Measurements from ENCODE around the gene ATXN1.

The ATXN1 gene

DNA sequence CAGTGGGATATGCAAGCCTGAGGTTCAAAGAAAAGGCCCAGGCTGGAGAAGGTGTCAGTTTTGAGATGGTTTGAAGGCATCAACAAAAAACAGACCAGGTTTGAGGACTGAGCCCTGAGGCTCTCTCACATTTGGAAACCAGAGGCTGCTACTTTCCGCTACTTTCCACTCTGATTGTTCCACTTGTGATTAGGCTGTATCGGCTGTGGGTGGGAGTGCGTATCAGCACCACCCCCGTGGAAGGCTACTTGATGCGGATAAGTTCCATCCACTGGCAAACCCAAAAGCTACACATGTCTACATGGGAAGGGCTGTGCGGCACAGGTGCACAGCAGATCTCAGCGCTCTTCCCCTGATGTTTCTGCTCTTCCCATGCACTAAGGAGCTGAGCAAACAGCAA, 324.2 kb downstream of the ATXN1 start:
- Histone ChIP-seq H3K36me3 (ENCODE audit: control insufficient read depth in 1 of 2, insufficient read depth in 2 of 2, low read length in 2 of 2) (no peaks in the 10 kb centered on the region), H3K27me3 (ENCODE audit: control insufficient read depth in 1 of 2, insufficient read depth in 2 of 2, low read length in 2 of 2) (no peaks in the 10 kb centered on the region), H3K9ac (ENCODE audit: low read depth in 1 of 2, low read length in 2 of 2) (peak overlapping the region in 1 of 2 donors; percentile 22), H3K27ac (ENCODE audit: low read depth, low read length) (no peak overlapping the region), H3K4me3 (ENCODE audit: low read depth in 1 of 2, low read length in 2 of 2) (no peak overlapping the region), H3K9me3 (ENCODE audit: control insufficient read depth in 1 of 2, low read length in 2 of 2) (no peaks in the 10 kb centered on the region), H3K4me1 (ENCODE audit: control insufficient read depth in 1 of 2, insufficient read depth in 2 of 2, low read length in 2 of 2) (peaks cover 0 to 1% of the 10 kb centered on the region in 2 donors)

DNA sequence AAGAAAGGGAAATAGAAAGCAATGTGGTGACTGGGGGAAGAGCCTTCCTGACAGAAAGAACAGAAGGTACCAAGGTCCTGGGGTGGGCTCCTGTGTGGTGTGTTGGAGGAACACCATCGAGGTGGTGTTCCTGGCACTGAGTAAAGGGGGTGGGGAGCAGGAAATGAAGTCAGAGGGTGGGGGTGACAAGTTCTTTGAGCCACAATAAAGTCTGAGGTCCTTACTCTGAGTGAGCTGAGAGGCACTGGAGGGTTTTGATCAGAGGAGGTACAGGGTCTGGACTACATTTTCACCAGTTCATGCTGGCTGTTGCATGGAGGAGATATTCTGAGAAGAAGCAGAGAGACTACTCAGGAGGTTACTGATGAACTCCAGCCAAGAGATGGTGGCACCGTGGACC, 324.7 kb downstream of the ATXN1 start:
- Histone ChIP-seq H3K9me3 (ENCODE audit: control insufficient read depth in 1 of 2, low read length in 2 of 2) (no peaks in the 10 kb centered on the region), H3K4me3 (ENCODE audit: low read depth in 1 of 2, low read length in 2 of 2) (no peak overlapping the region), H3K27ac (ENCODE audit: low read depth, low read length) (no peak overlapping the region), H3K4me1 (ENCODE audit: control insufficient read depth in 1 of 2, insufficient read depth in 2 of 2, low read length in 2 of 2) (peaks cover 4 to 7% of the 10 kb centered on the region in 2 donors), H3K27me3 (ENCODE audit: control insufficient read depth in 1 of 2, insufficient read depth in 2 of 2, low read length in 2 of 2) (no peaks in the 10 kb centered on the region), H3K9ac (ENCODE audit: low read depth in 1 of 2, low read length in 2 of 2) (no peak overlapping the region), H3K36me3 (ENCODE audit: control insufficient read depth in 1 of 2, insufficient read depth in 2 of 2, low read length in 2 of 2) (no peaks in the 10 kb centered on the region)

DNA sequence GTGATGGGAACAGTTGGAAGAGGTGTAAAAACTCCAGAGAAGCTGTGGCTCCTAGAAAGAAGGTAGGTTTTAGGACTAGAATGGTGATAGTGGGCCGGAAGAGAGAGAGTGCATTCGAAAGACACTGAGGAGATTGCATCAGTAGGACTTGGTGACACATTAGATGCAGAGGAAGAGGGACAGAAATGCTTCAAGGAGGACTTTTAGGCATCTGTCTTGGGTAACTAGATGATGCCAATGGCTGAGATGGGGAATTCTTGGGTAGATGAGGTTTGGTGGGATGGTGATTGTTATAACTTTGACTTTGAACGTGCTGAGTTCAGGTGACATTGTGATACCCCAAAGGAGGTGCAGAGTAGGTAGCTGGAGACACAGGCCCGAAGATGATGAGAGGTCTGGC, 326.4 kb downstream of the ATXN1 start:
- Histone ChIP-seq H3K27ac (ENCODE audit: low read depth, low read length) (no peak overlapping the region), H3K27me3 (ENCODE audit: control insufficient read depth in 1 of 2, insufficient read depth in 2 of 2, low read length in 2 of 2) (no peaks in the 10 kb centered on the region)

DNA sequence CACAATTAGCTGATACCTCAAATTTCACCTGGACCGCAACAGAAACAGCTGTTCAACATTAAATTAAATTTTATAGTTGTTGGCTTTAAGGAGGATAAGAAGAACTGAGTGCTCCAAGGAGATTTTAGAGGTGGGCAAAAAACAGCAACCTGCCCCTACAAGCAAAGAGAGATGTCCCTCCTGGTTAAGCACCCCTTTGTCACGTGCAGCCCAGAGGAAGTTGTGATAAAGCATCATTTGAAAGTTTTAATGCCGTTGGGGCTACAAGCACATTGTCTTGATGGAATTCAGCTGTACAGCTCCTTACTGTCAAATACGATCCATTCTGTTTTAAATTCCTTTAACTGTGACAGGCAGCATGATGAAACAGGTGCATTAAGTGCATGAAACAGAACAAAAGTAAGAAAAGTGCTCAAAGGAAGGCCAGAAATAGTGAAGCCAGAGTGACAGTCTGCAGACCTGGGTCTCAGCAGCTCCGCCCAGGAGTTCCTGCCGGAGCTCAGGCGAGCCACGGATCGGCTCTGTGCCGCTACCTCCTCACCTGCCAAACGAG, 327.8 kb downstream of the ATXN1 start:
- Histone ChIP-seq H3K9ac (ENCODE audit: low read depth in 1 of 2, low read length in 2 of 2) (no peak overlapping the region), H3K4me1 (ENCODE audit: control insufficient read depth in 1 of 2, insufficient read depth in 2 of 2, low read length in 2 of 2) (peaks cover 4 to 10% of the 10 kb centered on the region in 2 donors), H3K9me3 (ENCODE audit: control insufficient read depth in 1 of 2, low read length in 2 of 2) (no peaks in the 10 kb centered on the region), H3K27me3 (ENCODE audit: control insufficient read depth in 1 of 2, insufficient read depth in 2 of 2, low read length in 2 of 2) (no peaks in the 10 kb centered on the region), H3K4me3 (ENCODE audit: low read depth in 1 of 2, low read length in 2 of 2) (no peak overlapping the region), H3K36me3 (ENCODE audit: control insufficient read depth in 1 of 2, insufficient read depth in 2 of 2, low read length in 2 of 2) (no peaks in the 10 kb centered on the region), H3K27ac (ENCODE audit: low read depth, low read length) (no peak overlapping the region)

More for the DNA sequence above, 326.4 kb downstream of the ATXN1 start:
- Histone ChIP-seq H3K9ac (ENCODE audit: low read depth in 1 of 2, low read length in 2 of 2) (no peak overlapping the region), H3K9me3 (ENCODE audit: control insufficient read depth in 1 of 2, low read length in 2 of 2) (no peaks in the 10 kb centered on the region), H3K4me1 (ENCODE audit: control insufficient read depth in 1 of 2, insufficient read depth in 2 of 2, low read length in 2 of 2) (peaks cover 4 to 10% of the 10 kb centered on the region in 2 donors), H3K4me3 (ENCODE audit: low read depth in 1 of 2, low read length in 2 of 2) (no peak overlapping the region), H3K36me3 (ENCODE audit: control insufficient read depth in 1 of 2, insufficient read depth in 2 of 2, low read length in 2 of 2) (no peaks in the 10 kb centered on the region)

GRCh38 chr6:16432075-16433032, 328.9 kb downstream of the ATXN1 start:
- Histone ChIP-seq H3K27ac (ENCODE audit: low read depth, low read length) (no peak overlapping the region), H3K9ac (ENCODE audit: low read depth in 1 of 2, low read length in 2 of 2) (no peak overlapping the region), H3K4me3 (ENCODE audit: low read depth in 1 of 2, low read length in 2 of 2) (no peak overlapping the region), H3K4me1 (ENCODE audit: control insufficient read depth in 1 of 2, insufficient read depth in 2 of 2, low read length in 2 of 2) (peaks cover 4 to 10% of the 10 kb centered on the region in 2 donors), H3K36me3 (ENCODE audit: control insufficient read depth in 1 of 2, insufficient read depth in 2 of 2, low read length in 2 of 2) (no peaks in the 10 kb centered on the region), H3K9me3 (ENCODE audit: control insufficient read depth in 1 of 2, low read length in 2 of 2) (no peaks in the 10 kb centered on the region), H3K27me3 (ENCODE audit: control insufficient read depth in 1 of 2, insufficient read depth in 2 of 2, low read length in 2 of 2) (no peaks in the 10 kb centered on the region)

GRCh38 chr6:16431106-16431505, 330.2 kb downstream of the ATXN1 start:
- Histone ChIP-seq H3K36me3 (ENCODE audit: control insufficient read depth in 1 of 2, insufficient read depth in 2 of 2, low read length in 2 of 2) (no peaks in the 10 kb centered on the region), H3K4me1 (ENCODE audit: control insufficient read depth in 1 of 2, insufficient read depth in 2 of 2, low read length in 2 of 2) (peaks cover 4 to 10% of the 10 kb centered on the region in 2 donors), H3K9ac (ENCODE audit: low read depth in 1 of 2, low read length in 2 of 2) (no peak overlapping the region), H3K27ac (ENCODE audit: low read depth, low read length) (no peak overlapping the region), H3K9me3 (ENCODE audit: control insufficient read depth in 1 of 2, low read length in 2 of 2) (no peaks in the 10 kb centered on the region), H3K27me3 (ENCODE audit: control insufficient read depth in 1 of 2, insufficient read depth in 2 of 2, low read length in 2 of 2) (no peaks in the 10 kb centered on the region), H3K4me3 (ENCODE audit: low read depth in 1 of 2, low read length in 2 of 2) (no peak overlapping the region)

DNA sequence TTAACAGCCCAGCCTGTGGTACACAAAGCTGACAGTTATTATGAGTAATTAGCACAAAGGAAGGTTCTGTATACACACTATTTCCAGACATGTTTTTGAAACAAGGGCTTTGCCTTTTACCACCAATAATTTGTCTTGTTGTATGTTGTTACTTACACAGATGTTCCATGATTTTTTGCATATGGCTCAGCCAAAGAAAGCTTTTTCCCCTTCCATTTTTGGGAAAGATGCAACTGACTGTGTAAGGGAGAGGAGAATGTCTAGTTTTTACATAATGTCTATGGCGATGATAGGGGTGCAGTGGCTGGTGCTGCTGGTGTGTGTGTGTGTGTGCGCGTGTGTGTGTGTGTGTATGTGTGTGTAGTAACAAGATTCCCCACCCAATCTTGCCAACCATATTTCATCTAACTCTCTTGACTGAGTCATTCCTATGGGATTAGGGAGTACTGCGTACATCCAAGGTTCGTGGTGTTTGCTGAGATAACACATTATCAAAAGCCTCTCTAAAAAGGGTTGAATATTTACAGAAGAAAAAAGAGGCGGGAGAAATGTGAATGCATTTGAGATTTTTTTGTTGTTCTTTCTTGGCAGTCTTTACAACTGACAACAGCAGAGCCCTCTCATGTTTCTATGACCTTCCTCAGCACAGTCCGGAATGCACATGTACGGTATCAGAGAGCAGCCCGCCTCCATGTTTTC, 330.7 kb downstream of the ATXN1 start:
- no peaks in the 10 kb centered on the region for H3K36me3 ChIP-seq (ENCODE audit: control insufficient read depth in 1 of 2, insufficient read depth in 2 of 2, low read length in 2 of 2)
- no peaks in the 10 kb centered on the region for H3K9me3 ChIP-seq (ENCODE audit: control insufficient read depth in 1 of 2, low read length in 2 of 2)
- no peak overlapping the region for H3K27ac ChIP-seq (ENCODE audit: low read depth, low read length)
- H3K27me3 ChIP-seq (ENCODE audit: control insufficient read depth in 1 of 2, insufficient read depth in 2 of 2, low read length in 2 of 2) = no peaks in the 10 kb centered on the region
- H3K9ac ChIP-seq (ENCODE audit: low read depth in 1 of 2, low read length in 2 of 2) = no peak overlapping the region
- no peak overlapping the region for H3K4me3 ChIP-seq (ENCODE audit: low read depth in 1 of 2, low read length in 2 of 2)
- H3K4me1 ChIP-seq (ENCODE audit: control insufficient read depth in 1 of 2, insufficient read depth in 2 of 2, low read length in 2 of 2) = peaks cover 4 to 10% of the 10 kb centered on the region in 2 donors

DNA sequence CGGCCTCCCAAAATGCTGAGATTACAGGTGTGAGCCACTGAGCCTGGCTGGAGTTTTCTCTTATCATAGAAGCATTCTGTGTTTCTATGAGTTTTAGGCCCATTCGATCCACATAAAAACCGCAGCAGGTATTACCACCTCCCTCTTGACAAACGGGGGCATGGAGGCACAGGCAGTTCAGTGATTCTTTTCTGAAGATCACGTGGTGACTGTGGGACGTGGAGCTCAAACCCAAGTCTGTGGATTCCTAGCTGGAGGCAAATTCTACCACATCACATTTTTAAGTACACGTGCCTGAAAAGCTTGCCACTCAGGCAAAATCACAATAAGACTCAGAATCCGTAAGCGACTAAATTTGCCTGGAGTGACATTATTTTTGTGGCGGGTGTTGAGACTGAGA, 331.6 kb downstream of the ATXN1 start:
- Histone ChIP-seq H3K9ac (ENCODE audit: low read depth in 1 of 2, low read length in 2 of 2) (no peak overlapping the region), H3K36me3 (ENCODE audit: control insufficient read depth in 1 of 2, insufficient read depth in 2 of 2, low read length in 2 of 2) (no peaks in the 10 kb centered on the region), H3K9me3 (ENCODE audit: control insufficient read depth in 1 of 2, low read length in 2 of 2) (no peaks in the 10 kb centered on the region), H3K27ac (ENCODE audit: low read depth, low read length) (no peak overlapping the region), H3K4me1 (ENCODE audit: control insufficient read depth in 1 of 2, insufficient read depth in 2 of 2, low read length in 2 of 2) (peaks cover 4 to 10% of the 10 kb centered on the region in 2 donors), H3K4me3 (ENCODE audit: low read depth in 1 of 2, low read length in 2 of 2) (no peak overlapping the region), H3K27me3 (ENCODE audit: control insufficient read depth in 1 of 2, insufficient read depth in 2 of 2, low read length in 2 of 2) (no peaks in the 10 kb centered on the region)

GRCh38 chr6:16427124-16427523, 334.1 kb downstream of the ATXN1 start:
- Histone ChIP-seq H3K36me3 (ENCODE audit: control insufficient read depth in 1 of 2, insufficient read depth in 2 of 2, low read length in 2 of 2) (no peaks in the 10 kb centered on the region), H3K27me3 (ENCODE audit: control insufficient read depth in 1 of 2, insufficient read depth in 2 of 2, low read length in 2 of 2) (no peaks in the 10 kb centered on the region), H3K27ac (ENCODE audit: low read depth, low read length) (no peak overlapping the region), H3K4me1 (ENCODE audit: control insufficient read depth in 1 of 2, insufficient read depth in 2 of 2, low read length in 2 of 2) (peaks cover 7 to 16% of the 10 kb centered on the region in 2 donors), H3K9me3 (ENCODE audit: control insufficient read depth in 1 of 2, low read length in 2 of 2) (no peaks in the 10 kb centered on the region), H3K9ac (ENCODE audit: low read depth in 1 of 2, low read length in 2 of 2) (no peak overlapping the region), H3K4me3 (ENCODE audit: low read depth in 1 of 2, low read length in 2 of 2) (no peak overlapping the region)

Measured in duodenal mucosa (tissue), 2 donors.